Measurements from ENCODE around the gene KRTAP4-16.

- TF ChIP-seq CTCF (IDR thresholded peaks at IDR 0.05) (no peak), EZH2 (IDR thresholded peaks at IDR 0.05; ENCODE audit: borderline replicate concordance, insufficient read depth, low read depth, low read length, poor library complexity, severe bottlenecking) (no peak)
These were observed 25.2 kb downstream of the KRTAP4-16 start for GRCh38 chr17:41076788-41077187.

Measured in B cell (primary cell).